Activated CD8-positive, alpha-beta memory T cell treated with anti-CD3 and anti-CD28 coated beads for 4 hours (primary cell): Measurements from ENCODE around the gene MCM7.

Experiments
- DNase-seq, 2 donors: peaks; one replicate each; pipeline ENCODE4 v3.0.0-alpha.2; 2020; ENCODE audit warnings: low read depth in 2 of 2

The MCM7 gene

DNA sequence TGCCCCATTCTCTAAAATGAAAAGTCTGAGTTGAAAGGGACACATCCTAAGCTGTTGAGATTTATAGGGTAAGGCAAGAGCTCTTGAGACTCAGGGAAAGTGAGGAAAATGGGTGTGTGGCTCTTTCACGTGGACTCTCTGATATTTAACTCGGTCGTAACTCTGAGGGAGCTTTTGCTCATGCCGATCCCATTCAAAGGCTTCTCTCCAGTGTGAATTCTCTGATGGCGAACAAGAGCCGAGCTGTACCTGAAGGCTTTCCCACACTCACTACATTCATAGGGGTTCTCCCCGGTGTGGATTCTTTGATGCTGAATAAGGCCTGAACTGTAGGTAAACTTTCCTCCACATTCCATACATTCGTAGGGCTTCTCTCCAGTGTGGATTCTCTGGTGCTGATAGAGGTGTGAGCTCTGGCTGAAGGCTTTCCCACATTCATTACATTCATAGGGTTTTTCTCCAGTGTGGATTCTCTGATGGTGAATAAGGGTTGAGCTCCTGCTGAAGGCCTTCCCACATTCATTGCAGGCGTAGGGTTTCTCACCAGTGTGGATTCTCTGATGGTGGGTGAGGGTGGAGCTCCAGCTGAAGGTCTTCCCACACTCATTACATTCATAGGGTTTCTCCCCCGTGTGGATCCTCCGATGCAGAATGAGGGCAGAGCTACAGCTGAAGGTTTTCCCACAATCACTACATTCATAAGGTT is 30.0 kb downstream of the MCM7 start:
- DNase-seq: no peak

DNA sequence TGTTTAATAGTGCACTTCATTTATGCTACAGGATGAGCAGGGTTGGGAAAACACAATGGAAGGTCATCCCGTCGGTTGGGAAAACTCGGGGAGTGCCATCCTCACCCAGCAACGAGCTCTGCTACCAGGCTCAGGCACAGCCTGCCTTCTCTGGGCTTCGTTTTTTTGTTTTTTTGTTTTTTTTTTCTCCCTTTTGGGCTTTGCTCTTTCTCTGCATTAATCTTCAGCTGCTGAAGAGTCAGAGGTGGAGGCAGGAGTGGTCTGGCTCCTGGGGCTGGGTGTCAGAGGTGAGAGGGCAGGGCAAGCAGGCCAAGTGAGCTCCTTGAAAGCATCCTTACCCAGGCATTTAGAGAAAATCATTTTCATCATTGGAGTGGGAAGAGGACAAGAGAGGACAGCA is 31.2 kb downstream of the MCM7 start:
- no peak for DNase-seq

DNA sequence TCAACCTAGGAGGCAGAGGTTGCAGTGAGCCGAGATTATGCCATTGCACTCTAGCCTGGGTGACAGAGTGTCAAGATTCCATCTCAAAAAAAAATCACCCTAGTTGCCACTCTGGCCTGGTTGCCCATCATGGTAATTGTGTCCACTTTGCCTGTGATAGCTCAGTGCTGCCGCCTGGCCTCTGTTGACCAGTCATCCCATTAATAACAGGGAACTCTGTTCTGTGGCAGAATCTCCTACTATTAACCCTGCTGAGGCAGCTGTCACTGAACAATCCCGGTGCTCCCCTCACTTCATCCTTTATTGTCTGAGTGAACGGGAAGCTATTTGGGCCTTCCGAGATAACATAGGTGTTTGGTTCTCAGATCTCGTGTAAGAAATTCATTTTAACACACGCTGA is 34.2 kb downstream of the MCM7 start:
- DNase-seq: no peak

DNA sequence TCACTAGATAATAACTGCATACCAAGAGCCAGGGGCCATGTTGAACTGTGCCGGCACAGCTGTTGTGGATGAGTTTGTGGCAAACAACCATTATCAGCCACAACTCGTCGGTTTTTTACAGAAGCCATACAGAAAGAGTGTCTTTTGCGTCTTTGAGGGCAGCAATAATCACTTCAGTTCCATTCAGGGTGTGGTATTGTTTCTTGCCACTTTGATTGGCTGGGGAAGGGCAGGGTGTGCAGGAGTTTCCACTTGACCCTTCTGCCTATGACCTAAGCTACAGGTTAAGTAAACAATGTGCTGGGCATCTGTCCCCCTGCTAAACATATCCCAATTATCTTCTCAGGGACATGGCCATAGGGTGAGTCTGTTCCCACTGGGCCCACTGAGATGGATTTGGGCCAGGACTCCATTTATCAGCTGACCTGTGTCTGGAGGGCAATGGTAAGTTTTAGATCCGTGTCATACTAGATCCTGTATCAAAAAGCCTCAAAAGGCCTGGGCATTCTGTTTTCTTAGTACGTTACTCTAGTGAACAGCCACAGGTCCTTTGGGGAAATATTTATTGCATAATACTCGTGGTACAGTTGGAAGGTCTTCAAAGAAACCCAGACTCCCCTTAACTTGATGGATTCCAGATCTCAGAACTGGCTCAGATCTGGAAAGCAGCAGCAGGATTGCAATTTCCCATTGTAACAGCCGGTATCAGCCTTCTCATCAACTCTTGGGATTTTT is 35.6 kb downstream of the MCM7 start:
- no peak for DNase-seq

DNA sequence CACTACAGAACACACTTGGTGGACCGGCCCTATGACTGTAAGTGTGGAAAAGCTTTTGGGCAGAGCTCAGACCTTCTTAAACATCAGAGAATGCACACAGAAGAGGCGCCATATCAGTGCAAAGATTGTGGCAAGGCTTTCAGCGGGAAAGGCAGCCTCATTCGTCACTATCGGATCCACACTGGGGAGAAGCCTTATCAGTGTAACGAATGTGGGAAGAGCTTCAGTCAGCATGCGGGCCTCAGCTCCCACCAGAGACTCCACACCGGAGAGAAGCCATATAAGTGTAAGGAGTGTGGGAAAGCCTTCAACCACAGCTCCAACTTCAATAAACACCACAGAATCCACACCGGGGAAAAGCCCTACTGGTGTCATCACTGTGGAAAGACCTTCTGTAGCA is 37.0 kb downstream of the MCM7 start:
- DNase-seq: no peak

DNA sequence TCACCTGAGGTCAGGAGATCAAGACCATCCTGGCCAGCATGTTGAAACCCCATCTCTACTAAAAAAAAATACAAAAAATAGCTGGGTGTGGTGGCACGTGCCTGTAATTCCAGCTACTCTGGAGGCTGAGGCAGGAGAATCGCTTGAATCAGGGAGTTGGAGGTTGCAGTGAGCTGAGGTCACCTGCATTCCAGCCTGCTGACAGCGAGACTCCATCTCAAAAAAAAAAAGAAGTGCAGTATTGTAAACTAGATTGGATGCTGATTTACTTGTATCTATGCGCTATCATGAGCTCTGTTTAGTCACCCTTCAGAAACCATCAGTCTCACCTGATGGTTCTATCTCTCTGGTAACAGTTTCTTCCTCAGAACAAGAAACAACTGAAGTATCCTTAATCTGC is 37.8 kb downstream of the MCM7 start:
- DNase-seq: no peak

DNA sequence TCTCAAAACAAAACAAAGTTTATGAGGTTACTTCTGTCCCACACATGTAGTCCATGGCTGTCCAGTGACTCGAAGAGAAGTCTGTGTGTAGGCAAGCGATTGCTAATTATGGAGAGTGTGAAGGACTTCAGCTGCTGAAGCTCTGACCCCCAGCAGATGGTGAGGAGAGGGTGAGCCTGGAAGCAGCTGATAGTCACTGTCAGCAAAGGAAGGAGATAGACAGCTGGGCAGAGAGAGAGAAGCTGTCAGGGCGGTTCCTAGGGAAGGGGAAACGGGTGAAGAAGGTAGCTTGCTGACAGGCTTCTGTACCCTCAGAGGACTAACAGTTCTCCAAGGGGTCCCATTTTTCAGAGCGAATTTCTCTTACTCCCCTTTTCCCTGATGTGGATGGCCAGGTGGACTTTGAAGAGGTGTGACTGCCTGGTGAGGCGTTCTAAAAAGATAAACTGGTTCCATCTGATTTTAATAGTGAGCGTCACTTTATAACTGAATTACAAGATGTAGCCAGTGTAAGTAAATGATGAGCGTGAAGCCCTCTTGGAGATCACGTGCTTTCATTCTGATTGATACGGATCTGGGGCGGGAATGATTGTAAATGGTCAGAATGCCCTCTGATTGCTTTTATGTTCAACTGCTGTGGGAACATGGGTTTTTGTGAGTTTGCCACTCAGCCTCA is 39.5 kb downstream of the MCM7 start:
- DNase-seq: no peak

DNA sequence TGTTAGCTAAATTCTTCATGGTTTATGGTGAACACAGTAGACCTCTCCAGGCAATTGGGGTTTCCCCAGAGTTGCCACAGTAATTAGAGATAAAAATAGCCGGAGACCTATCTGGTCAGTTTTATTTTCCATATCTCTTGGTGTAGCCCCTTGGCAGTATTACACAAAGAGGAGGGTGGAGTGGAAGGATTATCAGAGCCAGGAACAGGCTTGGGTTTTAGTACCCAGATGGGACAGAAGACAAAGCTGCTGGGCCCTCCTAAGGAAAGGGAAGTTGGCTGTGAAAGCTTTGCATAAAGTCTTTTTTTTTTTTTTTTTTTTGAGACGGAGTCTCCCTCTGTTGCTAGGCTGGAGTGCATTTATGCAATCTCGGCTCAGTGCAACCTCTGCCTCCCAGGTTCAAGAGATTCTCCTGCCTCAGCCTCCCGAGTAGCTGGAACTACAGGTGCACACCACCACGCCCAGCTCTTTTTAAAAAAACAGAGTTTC is 41.9 kb downstream of the MCM7 start:
- no peak for DNase-seq

DNA sequence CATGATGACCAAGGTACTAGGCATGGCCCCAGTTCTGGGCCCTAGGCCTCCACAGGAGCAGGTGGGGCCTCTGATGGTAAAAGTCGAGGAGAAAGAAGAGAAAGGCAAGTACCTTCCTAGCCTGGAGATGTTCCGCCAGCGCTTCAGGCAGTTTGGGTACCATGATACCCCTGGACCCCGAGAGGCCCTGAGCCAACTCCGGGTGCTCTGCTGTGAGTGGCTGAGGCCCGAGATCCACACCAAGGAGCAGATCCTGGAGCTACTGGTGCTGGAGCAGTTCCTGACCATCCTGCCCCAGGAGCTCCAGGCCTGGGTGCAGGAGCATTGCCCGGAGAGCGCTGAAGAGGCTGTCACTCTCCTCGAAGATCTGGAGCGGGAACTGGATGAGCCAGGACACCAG is 44.2 kb downstream of the MCM7 start:
- DNase-seq: no peak

DNA sequence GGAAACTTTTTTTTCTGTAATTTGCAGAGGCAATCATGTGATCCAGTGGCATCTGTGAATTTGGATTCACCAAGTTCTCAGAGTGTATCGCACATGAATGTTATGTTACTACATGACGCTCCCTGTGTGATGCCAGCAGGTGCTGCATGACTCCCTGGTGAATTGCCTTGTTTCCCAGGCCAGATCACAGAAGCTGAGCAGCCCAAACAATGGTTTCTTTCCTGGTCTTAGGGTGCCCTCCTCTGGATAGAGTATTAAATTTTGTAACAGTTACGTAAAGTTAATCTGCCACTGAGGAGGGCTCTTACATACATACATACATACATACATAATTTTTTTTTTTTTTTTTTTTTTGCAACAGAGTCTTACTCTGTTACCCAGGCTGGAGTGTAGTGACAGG is 48.0 kb downstream of the MCM7 start:
- no peak for DNase-seq

DNA sequence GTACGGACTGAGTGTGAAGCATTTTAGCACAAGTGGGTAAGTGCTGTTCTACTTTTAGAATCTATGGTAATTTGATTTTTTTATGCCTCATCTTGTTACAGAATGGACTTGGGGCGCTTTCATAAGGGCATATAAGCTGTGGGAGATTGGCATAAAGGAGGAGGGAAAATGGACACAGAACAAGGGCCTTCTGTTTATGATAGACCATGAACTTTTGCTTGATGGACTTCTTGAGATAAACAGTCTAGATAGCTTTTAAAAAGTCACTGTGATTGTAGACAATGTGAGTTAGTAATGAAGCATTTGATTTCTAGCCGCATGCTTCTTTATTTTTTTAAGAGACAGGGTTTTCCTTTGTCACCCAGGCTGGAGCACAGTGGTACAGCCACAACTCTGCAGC is 49.6 kb downstream of the MCM7 start:
- no peak for DNase-seq

DNA sequence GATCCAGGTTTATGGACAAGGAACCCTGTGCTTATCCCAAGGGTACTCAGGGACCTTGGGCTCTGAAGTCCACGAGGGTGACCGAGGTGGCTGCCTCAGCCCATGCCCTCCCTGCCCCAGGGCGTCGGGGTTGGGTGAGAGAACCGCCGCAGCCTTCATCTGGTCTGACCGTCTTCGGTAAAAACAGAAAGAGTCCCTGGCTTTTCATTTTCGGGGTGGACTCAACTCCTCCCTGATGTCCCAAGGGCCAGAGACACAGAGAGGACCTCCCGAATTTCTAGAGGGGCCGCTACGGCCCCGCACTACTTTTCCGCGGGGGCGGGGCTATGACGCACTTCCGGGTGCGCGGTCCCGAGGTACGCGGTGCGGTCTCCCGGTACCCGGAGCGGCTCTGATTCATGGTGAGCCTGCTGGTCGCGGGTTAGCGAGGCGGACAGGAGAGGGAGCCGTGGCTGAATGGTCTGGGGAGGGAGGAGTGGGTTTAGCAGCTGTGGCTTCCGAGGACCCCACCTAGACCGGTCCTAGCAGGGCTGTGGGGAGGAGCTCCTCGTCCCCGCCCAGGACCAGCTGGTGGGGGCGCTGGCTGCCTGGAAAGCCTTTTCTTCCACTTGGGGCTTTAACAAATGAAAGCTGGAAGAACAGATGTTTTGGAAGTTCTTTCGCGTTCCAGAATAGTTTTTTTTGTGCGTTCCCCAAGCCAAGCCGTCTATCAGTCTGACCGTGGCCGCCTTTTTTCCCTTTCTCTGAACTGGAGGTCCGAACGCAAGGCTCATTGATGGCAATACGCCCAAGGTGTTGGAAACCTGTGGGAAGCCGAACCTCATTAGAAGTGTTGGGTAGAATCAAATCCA is 51.5 kb downstream of the MCM7 start, which contains the start of gene ZSCAN21:
ZSCAN21 (plus strand) TSS at position 334 of the 851 bp plus-strand sequence. CDS start 7,233 bp downstream, outside the sequence.
- peak; percentile 67 to 75 for DNase-seq

DNA sequence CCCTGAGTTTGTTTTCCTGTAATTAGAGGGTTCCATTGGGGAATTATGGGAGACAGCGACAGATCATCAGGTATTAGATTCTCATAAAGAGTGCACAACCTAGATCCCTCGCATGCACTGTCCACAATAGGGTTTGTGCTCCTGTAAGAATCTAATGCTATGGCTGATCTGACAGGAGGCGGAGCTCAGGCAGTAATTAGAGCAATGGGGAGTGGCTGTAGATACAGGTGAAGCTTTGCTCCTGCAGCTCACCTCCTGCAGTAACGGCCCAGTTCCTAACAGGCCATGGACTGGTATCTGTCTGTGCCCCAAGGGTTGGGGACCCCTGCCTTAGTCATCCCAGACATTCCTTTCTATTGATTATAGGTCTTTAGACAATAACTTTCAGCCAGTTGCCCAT is 52.5 kb downstream of the MCM7 start:
- no peak for DNase-seq

DNA sequence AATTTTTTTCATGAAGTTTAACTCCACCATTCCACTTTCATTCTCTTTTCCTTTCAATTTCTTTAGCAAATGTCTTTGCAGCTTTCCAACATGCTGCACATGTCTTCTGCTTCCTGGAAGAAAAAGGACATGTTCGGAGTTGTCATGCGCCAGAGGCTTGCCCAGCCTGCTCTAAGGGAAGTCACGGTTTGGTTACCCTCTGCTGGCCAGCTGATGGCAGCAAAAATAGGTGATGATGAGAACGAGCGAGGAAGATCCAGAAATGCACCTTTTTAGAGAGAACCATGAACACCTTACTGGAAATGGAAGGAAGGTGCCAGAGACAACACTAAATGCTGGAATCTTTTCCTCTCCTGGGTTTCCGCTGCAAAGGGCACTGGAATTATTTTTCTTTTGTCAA is 56.5 kb downstream of the MCM7 start:
- DNase-seq: no peak
